ENCODE results near the gene RASAL1. TPM values are rescaled to one million over a fixed set of nuclear protein-coding genes. Genes with fewer than 3 reads are reported as not detected.

The RASAL1 gene
- total RNA-seq, 8 experiments from 2014 or later: 0.16 to 0.49 (median 0.30) TPM; not detected in 2

DNA sequence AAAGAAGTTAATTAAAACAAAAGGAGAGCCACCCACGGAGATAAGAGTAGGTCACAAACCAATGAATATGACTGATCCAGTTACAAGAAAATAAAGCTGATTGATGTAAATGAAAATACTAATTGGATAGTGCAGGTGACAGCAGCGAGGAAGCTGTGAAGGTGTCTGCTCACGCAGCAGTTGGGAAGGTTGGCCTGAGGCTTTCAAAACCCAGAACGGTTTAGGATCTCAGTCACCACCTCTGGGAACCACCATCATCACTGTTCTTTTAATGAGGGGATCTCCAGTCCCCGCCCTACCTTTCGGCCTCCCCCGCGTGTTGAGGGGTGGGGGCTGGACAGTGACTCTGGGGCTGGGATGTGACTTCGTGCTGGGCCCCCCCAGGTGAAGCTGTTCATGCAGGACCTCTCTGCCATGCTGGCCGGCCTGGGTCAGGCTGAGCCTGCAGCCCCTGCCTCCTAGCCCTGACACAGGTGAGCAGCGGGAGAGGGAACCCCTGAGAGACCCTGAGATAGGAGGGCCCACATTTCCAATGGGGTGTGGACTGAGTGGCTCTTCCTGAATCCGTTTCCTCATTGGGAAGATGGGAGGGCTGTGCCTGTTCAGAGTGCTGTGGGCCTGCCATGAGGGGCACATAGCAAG lies 21.8 kb upstream of the RASAL1 start:
- in situ Hi-C loops (cut with MboI; ENCODE audit: low pct_unique_long_range_greater_than_20kb in 2 of 9, low sequenced_read_pairs in 9 of 9, unreplicated experiment in 9 of 9): loop anchor here in 4 of 9 experiments (10.0 to 25.0 kb wide), 2 partner anchors 95 to 113 kb away; partner anchors contain the start of gene DTX1 (in 3 of the 4)
- Histone ChIP-seq H3K4me3 (no peak overlapping the region), H3K27ac (no peak overlapping the region), H3K4me1 (replicated peaks in 1 of 2) (peaks cover 19 to 33% of the 10 kb centered on the region in 2 donors)
- WGBS, 10 experiments: 70 to 100% (median 98%) methylated on average over 1 to 5 of the region's 12 CpGs; no CpG with 5 or more reads in 2 of the 10 experiments
- ATAC-seq (replicated peaks in 6 of 8): no peak

DNA sequence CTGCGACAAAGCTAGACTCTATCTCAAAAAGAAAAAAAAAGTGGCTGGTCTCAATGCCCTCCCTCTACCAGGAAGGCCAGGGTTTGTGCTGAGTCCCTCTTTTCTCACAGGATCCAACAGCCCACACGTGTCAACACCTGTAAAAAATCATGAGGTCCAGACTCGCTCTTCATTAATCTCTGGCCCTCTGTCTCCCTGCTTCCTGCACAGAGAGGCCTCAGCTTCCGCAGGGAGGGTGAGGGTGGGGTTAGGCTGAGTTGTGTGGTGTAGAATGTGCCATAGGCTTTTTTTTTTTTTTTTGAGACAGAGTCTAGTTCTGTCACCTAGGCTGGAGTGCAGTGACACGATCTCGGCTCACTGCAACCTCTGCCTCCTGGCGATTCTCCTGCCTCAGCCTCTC lies 20.1 kb upstream of the RASAL1 start:
- in situ Hi-C loops (cut with MboI; ENCODE audit: low pct_unique_long_range_greater_than_20kb in 2 of 9, low sequenced_read_pairs in 9 of 9, unreplicated experiment in 9 of 9): loop anchor here in 4 of 9 experiments (10.0 to 25.0 kb wide), 2 partner anchors 93 to 111 kb away; partner anchors contain the start of gene DTX1 (in 3 of the 4)
- Histone ChIP-seq H3K4me1 (replicated peaks in 1 of 2) (peaks cover 7 to 20% of the 10 kb centered on the region in 2 donors), H3K27ac (no peak overlapping the region), H3K4me3 (no peak overlapping the region)
- 17 to 100% (median 87%) methylated on average over 1 to 5 of the region's 7 CpGs; no CpG with 5 or more reads in 4 of the 10 experiments for WGBS, 10 experiments
- ATAC-seq (replicated peaks in 6 of 8): no peak

DNA sequence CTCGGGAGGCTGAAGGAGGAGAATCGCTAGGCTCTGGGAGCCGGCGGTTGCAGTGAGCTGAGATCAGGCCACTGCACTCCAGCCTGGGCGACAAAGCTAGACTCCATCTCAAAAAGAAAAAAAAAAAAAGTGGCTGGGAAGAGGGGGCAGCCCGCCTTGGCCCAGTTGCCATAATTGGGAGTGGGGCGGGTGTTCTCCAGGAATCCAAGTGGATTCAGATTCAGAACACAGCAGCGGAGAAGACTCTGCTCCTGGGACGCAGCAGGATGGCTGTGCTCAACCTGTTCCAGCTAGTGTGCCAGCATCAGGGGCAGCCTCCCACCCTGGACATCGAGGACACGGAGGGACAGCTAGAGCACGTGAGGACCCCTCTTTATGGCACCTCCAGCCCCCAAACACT lies 19.5 kb upstream of the RASAL1 start:
- H3K27ac ChIP-seq: no peak overlapping the region
- peaks cover 3 to 16% of the 10 kb centered on the region in 2 donors for H3K4me1 ChIP-seq (replicated peaks in 1 of 2)
- no peak overlapping the region for H3K4me3 ChIP-seq
- WGBS, 10 experiments: 67 to 100% (median 100%) methylated on average over 1 to 7 of the region's 12 CpGs; no CpG with 5 or more reads in 5 of the 10 experiments
- in situ Hi-C loops (cut with MboI; ENCODE audit: low pct_unique_long_range_greater_than_20kb in 2 of 9, low sequenced_read_pairs in 9 of 9, unreplicated experiment in 9 of 9): loop anchor here in 4 of 9 experiments (10.0 to 25.0 kb wide), 2 partner anchors 93 to 110 kb away; partner anchors contain the start of gene DTX1 (in 3 of the 4)
- no peak for ATAC-seq (replicated peaks in 6 of 8)

DNA sequence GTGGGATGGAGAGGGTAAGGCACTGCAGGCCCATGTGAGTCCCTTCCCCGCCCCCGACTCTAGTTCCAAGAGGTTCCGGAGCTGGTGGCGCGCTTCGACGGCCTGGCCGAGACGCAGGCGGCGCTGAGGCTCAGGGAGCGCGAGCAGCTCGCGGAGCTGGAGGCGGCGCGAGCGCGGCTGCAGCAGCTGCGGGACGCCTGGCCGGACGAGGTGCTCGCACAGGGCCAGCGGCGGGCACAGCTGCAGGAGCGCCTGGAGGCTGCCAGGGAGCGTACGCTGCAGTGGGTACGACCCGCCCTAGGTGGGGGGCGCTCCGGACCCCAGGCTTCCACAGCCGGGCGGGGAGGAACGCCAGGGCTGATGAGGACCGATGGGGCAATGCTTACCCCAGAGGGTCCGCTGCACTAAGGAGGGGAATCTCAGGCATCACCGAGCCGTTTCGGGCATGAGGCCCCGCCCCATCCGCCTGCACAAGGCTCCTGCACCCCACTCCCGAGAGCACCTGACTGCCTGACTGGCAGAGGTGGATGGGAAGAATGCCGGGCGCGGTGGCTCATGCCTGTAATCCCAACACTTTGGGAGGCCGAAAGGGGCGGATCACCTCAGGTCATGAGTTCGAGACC lies 18.9 kb upstream of the RASAL1 start:
- no peak overlapping the region for H3K27ac ChIP-seq
- peaks cover 7 to 19% of the 10 kb centered on the region in 2 donors for H3K4me1 ChIP-seq (replicated peaks in 1 of 2)
- peak in 6 of 8 experiments; percentile 7 to 27 (median 21) for ATAC-seq (replicated peaks in 6 of 8)
- in situ Hi-C loops (cut with MboI; ENCODE audit: low pct_unique_long_range_greater_than_20kb in 2 of 9, low sequenced_read_pairs in 9 of 9, unreplicated experiment in 9 of 9): loop anchor here in 4 of 9 experiments (10.0 to 25.0 kb wide), 2 partner anchors 92 to 110 kb away; partner anchors contain the start of gene DTX1 (in 3 of the 4)
- peak overlapping the region; percentile 0 to 9 (median 4) for H3K4me3 ChIP-seq
- 2% methylated on average over 26 of the region's 51 CpGs; no CpG with 5 or more reads in 9 of the 10 experiments for WGBS, 10 experiments

DNA sequence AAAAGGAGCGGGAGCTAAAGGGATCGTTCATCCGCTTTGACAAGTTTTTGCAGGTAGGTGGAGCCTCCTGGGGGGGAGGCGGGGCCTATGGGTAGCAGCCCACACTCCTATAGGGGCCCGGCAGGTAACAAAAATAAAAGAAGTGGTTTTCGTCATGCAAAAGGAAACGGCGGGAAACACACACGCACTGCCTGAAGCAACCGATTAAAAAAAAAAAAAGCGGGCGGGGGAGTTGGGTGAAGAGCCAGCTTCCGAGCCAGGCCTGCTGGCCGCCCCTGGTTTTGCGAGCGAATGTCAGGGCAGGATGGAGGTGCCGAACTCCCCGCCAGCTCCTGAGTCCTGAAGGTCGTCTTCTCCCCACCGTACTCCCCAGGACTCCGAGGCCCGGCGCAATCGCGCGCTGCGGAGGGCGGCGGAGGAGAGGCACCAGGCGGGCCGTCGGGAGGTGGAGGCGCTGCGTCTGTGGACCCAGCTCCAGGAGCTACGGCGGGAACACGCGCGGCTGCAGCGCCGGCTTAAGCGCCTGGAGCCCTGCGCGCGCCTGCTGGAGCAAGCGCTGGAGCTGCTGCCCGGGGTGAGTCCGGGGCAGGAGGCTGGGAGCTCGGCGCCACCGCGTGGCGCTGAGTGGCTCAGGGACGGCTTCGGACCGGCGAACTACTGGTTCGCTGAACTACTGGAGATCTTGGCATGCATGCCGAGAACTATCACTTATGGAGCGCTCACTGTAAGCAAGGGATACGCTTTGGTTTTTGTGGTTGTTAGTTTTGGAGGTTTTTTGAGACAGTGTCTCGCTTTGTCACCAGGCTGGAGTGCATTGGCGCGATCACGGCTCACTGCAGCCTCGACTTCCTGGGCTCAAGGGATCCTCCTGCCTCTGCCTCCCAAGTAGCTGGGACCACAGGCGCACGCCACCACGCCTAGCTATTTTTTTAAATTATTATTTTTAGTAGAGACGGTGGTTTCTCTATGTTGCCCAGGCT lies 17.6 kb upstream of the RASAL1 start:
- Histone ChIP-seq H3K4me1 (replicated peaks in 1 of 2) (peaks cover 10 to 22% of the 10 kb centered on the region in 2 donors), H3K4me3 (peak overlapping the region; percentile 15 to 29 (median 29)), H3K27ac (no peak overlapping the region)
- in situ Hi-C loops (cut with MboI; ENCODE audit: low pct_unique_long_range_greater_than_20kb in 2 of 9, low sequenced_read_pairs in 9 of 9, unreplicated experiment in 9 of 9): loop anchor here in 4 of 9 experiments (10.0 to 25.0 kb wide), 2 partner anchors 91 to 108 kb away; partner anchors contain the start of gene DTX1 (in 3 of the 4)
- 0 to 100% (median 26%) methylated on average over 1 to 28 of the region's 70 CpGs; no CpG with 5 or more reads in 3 of the 10 experiments for WGBS, 10 experiments
- ATAC-seq (replicated peaks in 6 of 8): peak; percentile 56 to 76 (median 68)

DNA sequence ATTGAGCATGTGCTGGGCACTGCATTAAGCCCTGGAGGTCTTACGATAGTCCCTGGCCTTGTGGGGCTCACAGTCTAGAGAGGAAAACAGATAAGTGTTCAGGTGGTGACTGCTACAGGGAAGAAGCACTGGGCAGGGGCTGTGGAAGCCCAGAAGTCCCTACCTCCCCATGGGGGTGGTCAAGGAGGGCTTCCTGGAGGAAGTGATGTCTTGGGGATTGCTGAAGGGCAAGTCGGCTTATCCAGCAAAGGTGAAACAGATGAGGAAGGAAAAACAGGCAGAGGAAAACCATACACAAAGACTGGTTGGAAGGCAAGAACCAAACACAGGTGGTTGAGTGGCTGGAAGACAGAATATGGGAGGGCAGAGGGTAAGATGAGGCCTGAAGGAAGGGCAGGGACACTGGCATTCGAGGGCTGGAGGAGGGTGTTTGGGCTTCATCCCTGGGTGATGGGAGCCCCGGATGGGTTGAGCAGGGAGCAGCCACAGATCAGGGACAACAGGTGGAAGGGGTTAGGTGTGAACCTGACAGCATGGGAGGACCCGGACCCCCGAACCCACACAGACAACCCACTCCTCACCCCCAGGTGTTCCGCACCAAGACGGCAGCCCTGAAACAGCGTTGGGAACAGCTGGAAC lies 16.8 kb upstream of the RASAL1 start:
- Histone ChIP-seq H3K27ac (no peak overlapping the region), H3K4me1 (replicated peaks in 1 of 2) (peaks cover 10 to 22% of the 10 kb centered on the region in 2 donors), H3K4me3 (peak overlapping the region in 1 of 5 donors; percentile 29)
- ATAC-seq (replicated peaks in 6 of 8): no peak
- 22 to 100% (median 62%) methylated on average over 1 to 7 of the region's 9 CpGs; no CpG with 5 or more reads in 3 of the 10 experiments for WGBS, 10 experiments
- in situ Hi-C loops (cut with MboI; ENCODE audit: low pct_unique_long_range_greater_than_20kb in 2 of 9, low sequenced_read_pairs in 9 of 9, unreplicated experiment in 9 of 9): loop anchor here in 4 of 9 experiments (10.0 to 25.0 kb wide), 2 partner anchors 90 to 108 kb away; partner anchors contain the start of gene DTX1 (in 3 of the 4)

DNA sequence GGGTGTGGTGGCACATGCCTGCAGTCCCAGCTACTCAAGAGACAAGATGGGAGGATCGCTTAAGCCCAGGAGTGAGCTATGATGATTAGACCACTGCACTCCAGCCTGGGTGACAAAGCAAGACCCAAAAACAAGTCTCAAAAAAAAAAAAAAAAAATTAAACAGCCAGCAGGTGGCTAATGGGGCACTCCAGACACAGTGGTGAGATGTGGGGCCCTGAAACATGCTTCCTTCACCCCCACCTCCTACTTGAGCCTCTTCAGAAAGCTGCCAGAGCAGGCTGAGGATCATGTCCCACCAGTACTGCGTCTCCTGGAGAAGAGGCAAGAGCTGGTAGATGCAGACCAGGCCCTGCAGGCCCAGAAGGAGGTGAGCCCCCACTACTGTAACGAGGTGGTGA lies 16.1 kb upstream of the RASAL1 start:
- in situ Hi-C loops (cut with MboI; ENCODE audit: low pct_unique_long_range_greater_than_20kb in 2 of 9, low sequenced_read_pairs in 9 of 9, unreplicated experiment in 9 of 9): loop anchor here in 4 of 9 experiments (10.0 to 25.0 kb wide), 2 partner anchors 89 to 107 kb away; partner anchors contain the start of gene DTX1 (in 3 of the 4)
- 76 to 100% (median 100%) methylated on average over 1 to 2 of the region's 3 CpGs; no CpG with 5 or more reads in 5 of the 10 experiments for WGBS, 10 experiments
- no peak overlapping the region for H3K4me3 ChIP-seq
- H3K27ac ChIP-seq: no peak overlapping the region
- peaks cover 10 to 22% of the 10 kb centered on the region in 2 donors for H3K4me1 ChIP-seq (replicated peaks in 1 of 2)
- no peak for ATAC-seq (replicated peaks in 6 of 8)

DNA sequence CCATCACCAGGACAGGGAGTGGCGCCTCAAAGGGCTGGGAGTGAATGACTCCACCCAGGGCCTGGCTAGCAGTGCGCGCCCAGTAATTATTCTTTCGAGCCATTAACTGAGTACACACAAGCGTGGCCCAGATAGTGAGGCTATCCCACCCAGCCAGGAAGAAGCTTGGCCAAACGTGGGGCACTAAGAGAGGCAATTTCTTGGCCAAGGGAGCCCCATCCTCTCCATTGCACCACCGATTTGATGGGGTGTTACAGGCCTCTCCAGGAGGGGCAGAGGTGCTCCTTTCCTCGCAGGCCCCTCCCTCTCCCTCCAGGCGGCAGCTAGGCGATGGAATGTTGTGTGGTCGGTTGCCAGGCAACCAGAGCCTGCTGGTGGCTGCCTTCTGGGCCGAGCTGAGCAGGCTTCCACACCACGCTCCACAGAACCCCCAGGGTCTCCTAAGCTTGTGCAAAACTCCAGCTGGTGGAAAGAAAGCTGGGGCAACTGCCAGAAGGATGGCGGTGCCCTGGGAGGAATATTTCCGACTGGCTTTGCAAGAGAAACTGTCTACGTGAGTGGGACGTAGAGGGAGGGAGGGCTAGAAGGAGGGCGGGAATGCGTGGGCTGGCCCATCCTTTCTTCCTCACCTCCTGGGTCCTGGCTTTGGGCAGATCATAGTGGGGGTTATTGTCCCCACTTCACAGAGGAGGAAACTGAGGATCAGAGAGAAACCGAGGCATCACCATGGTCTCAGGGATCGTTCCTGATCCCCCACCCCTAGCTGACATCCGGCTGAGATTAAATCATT lies 14.0 kb upstream of the RASAL1 start, which contains the start of gene CFAP73:
CFAP73 (plus strand) TSS at position 364 of the 790 bp plus-strand sequence; CDS start at position 498, 134 bp downstream.
- peak; percentile 86 to 95 (median 90) for ATAC-seq (replicated peaks in 6 of 8)
- Histone ChIP-seq H3K4me1 (replicated peaks in 1 of 2) (peaks cover 10 to 13% of the 10 kb centered on the region in 2 donors), H3K4me3 (no peak within 1 kb of the TSS), H3K27ac (no peak within 1 kb of the TSS)
- WGBS, 10 experiments: 4 to 75% (median 28%) methylated on average over 3 to 11 of the region's 22 CpGs
- in situ Hi-C loops (cut with MboI; ENCODE audit: low pct_unique_long_range_greater_than_20kb in 2 of 9, low sequenced_read_pairs in 9 of 9, unreplicated experiment in 9 of 9): loop anchor here in 4 of 9 experiments (10.0 to 25.0 kb wide), 2 partner anchors 87 to 105 kb away; partner anchors contain the start of gene DTX1 (in 3 of the 4)

DNA sequence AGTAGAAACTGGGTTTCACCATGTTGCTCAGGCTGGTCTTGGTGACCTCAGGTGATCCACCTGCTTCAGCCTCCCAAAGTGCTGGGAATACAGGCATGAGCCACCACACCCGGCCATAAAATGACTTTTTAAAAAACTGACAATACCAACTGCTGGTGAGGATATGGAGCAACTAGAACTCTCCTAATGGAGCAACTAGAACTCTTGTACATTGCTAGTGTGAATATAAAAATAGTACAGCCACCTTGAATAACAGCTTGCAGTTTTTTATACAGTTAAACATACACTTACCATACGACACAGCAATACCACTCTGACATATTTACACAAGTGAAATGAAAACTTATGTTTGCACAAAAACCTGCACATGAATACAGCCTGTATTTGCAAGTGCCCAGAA lies 11.4 kb upstream of the RASAL1 start:
- H3K4me1 ChIP-seq (replicated peaks in 1 of 2): peaks cover 10 to 11% of the 10 kb centered on the region in 2 donors
- 20 to 92% (median 80%) methylated on average over 1 to 2 of the region's 2 CpGs; no CpG with 5 or more reads in 3 of the 10 experiments for WGBS, 10 experiments
- ATAC-seq (replicated peaks in 6 of 8): no peak
- in situ Hi-C loops (cut with MboI; ENCODE audit: low pct_unique_long_range_greater_than_20kb in 2 of 9, low sequenced_read_pairs in 9 of 9, unreplicated experiment in 9 of 9): no loop called here
- H3K27ac ChIP-seq: no peak overlapping the region
- H3K4me3 ChIP-seq: no peak overlapping the region

DNA sequence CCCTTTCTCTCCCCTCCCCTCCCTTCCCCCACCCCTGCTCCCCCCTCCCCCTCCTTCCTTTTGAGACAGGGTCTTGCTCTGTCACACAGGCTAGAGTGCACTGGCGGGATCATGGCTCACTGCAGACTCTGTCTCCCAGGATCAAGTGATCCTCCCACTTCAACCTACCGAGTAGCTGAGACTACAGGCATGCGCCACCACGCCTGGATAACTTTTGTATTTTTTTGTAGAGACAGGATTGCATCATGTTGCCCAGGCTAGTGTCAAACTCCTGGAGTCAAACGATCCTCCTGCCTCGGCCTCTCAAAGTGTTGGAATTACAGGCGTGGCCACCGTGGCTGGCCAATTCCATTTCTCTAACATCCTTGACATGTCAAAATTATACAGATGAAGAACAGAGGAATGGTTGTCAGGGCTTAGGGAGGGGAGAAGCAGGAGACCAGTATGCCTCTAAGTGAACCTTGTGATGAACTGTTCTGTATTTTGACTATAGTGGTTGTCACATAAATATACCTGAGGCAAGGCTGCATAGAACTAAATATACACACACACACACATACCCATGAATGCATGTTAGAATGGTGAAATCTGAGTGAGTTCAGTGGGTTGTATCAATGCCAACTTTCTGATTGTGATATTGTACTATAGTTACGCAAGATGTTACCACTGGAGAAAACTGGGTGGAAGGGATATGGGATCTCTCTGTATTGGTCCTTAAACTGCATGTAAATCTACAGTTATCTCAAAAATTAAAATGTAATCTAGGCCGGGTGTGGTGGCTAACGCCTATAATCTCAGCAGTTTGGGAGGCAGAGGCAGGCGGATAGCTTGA lies 10.4 kb upstream of the RASAL1 start:
- no peak overlapping the region for H3K27ac ChIP-seq
- WGBS, 10 experiments: 28 to 91% (median 76%) methylated on average over 1 to 7 of the region's 12 CpGs; no CpG with 5 or more reads in 2 of the 10 experiments
- H3K4me3 ChIP-seq: no peak overlapping the region
- no peak for ATAC-seq (replicated peaks in 6 of 8)
- H3K4me1 ChIP-seq (replicated peaks in 1 of 2): peaks cover 10 to 11% of the 10 kb centered on the region in 2 donors
- in situ Hi-C loops (cut with MboI; ENCODE audit: low pct_unique_long_range_greater_than_20kb in 2 of 9, low sequenced_read_pairs in 9 of 9, unreplicated experiment in 9 of 9): no loop called here

Measured in motor neuron (in vitro differentiated cells).